H1 (cell line): ENCODE data around the gene ATP6V0A1. TPM values are rescaled to one million over a fixed set of nuclear protein-coding genes. Genes with fewer than 3 reads are reported as not detected.
"Not testable (repeated sequence)": the region's sequence is repeated elsewhere in the genome, so short reads cannot be mapped to it uniquely, and the experiment has no call there.

Source experiments
- CTCF ChIA-PET: fragments of 300-600 bp; sonication (Branson Sonifier 250); formaldehyde crosslinking; loops from one replicate; lab custom pipeline; 2021; ENCODE audit not compliant: partially characterized antibody; lab: Charles Lee
- POLR2A ChIA-PET: fragments of 300-600 bp; sonication (Branson Sonifier 250); formaldehyde crosslinking; loops from one replicate; lab custom pipeline; 2021; ENCODE audit warnings: inconsistent platforms; ENCODE audit not compliant: partially characterized antibody; lab: Charles Lee
- DNase-seq, 2 experiments: peaks; one replicate each; pipeline versions ENCODE4 v3.0.0 to v3.0.0-alpha.2; 2010 to 2022; ENCODE audit warnings: low spot score in 2 of 2, low read depth in 1 of 2, mixed read lengths in 1 of 2
- FAIRE-seq: peaks from 2 replicates; lab custom pipeline; 2011; peaks lifted over from hg19 to GRCh38; lab: Jason Lieb, UNC
- H2AFZ ChIP-seq: 2 replicates; pipeline ENCODE4 v1.8.1; 2012; ENCODE audit warnings: low read length, inconsistent platforms
- H2AK5ac ChIP-seq: 2 replicates; pipeline ENCODE4 v1.6.1; 2013; ENCODE audit warnings: low read depth, low read length
- H2BK120ac ChIP-seq: replicated peaks from 2 replicates; pipeline ENCODE3; 2013; ENCODE audit warnings: low read depth, low read length, inconsistent platforms
- H2BK12ac ChIP-seq: 2 replicates; pipeline ENCODE4 v1.6.1; 2013; ENCODE audit warnings: low read depth, low read length
- H2BK15ac ChIP-seq: 2 replicates; pipeline ENCODE4 v1.6.1; 2013; ENCODE audit warnings: low read length
- H2BK20ac ChIP-seq: 2 replicates; pipeline ENCODE4 v1.6.1; 2013; ENCODE audit warnings: low read length
- H2BK5ac ChIP-seq: 2 replicates; pipeline ENCODE4 v1.6.1; 2013; ENCODE audit warnings: low read depth, low read length
- H3K14ac ChIP-seq: 2 replicates; pipeline ENCODE4 v1.6.1; 2013; ENCODE audit warnings: inconsistent platforms; ENCODE audit not compliant: insufficient read length
- H3K18ac ChIP-seq: 2 replicates; pipeline ENCODE4 v1.6.1; 2013; ENCODE audit warnings: low read length; ENCODE audit errors: extremely low read depth
- H3K23ac ChIP-seq: 2 replicates; pipeline ENCODE4 v1.6.1; 2013; ENCODE audit warnings: inconsistent platforms; ENCODE audit not compliant: insufficient read length
- H3K23me2 ChIP-seq: 2 replicates; pipeline ENCODE4 v1.6.1; 2013; ENCODE audit warnings: low read depth, low read length
- H3K27ac ChIP-seq: 2 replicates; pipeline ENCODE4 v1.6.1; 2011; ENCODE audit warnings: low read depth, low read length, inconsistent platforms
- H3K27me3 ChIP-seq, 4 experiments: replicated peaks in 1 of 4; 1 replicate in 1 of 4; 2 replicates in 3 of 4; pipeline versions ENCODE4 v1.6.1 to v1.8.1; 2011 to 2013; ENCODE audit warnings: low read length in 3 of 4, mild to moderate bottlenecking in 3 of 4, inconsistent platforms in 2 of 4, mixed read lengths in 2 of 4, moderate library complexity in 1 of 4; ENCODE audit not compliant: control insufficient read depth in 3 of 4, insufficient read depth in 3 of 4; ENCODE audit errors: extremely low read depth in 1 of 4
- H3K36me3 ChIP-seq, 4 experiments: 2 replicates each; pipeline versions ENCODE4 v1.6.1 to v1.8.1; 2011 to 2013; ENCODE audit warnings: mild to moderate bottlenecking in 4 of 4, low read length in 3 of 4, moderate library complexity in 2 of 4, control low read depth in 1 of 4, inconsistent platforms in 1 of 4; ENCODE audit not compliant: insufficient read depth in 4 of 4, control insufficient read depth in 2 of 4
- H3K4ac ChIP-seq: replicated peaks from 2 replicates; pipeline ENCODE3; 2013; ENCODE audit warnings: low read length, low read depth, mixed read lengths, inconsistent platforms; ENCODE audit not compliant: insufficient read length
- H3K4me1 ChIP-seq, 4 experiments: replicated peaks in 1 of 4; 1 replicate in 1 of 4; 2 replicates in 3 of 4; pipeline versions ENCODE4 v1.6.1 to v1.8.1; 2011 to 2013; ENCODE audit warnings: low read length in 3 of 4, inconsistent platforms in 2 of 4, mixed read lengths in 1 of 4; ENCODE audit not compliant: insufficient read depth in 4 of 4, control insufficient read depth in 3 of 4
- H3K4me2 ChIP-seq, 2 experiments: 2 replicates each; pipeline versions ENCODE4 v1.6.1 to v1.8.1; 2011 to 2013; ENCODE audit warnings: low read depth in 2 of 2, low read length in 2 of 2, control low read depth in 1 of 2, inconsistent platforms in 1 of 2, mild to moderate bottlenecking in 1 of 2; ENCODE audit not compliant: insufficient read depth in 1 of 2
- H3K4me3 ChIP-seq, 4 experiments: fragments of 200-600, 300-600 bp in 1 of 4; sonication (generic), shearing (Covaris generic), sonication (Bioruptor Twin) in 1 of 4; 2 replicates each; pipeline versions ENCODE4 v1.5.1 to v1.8.1; 2011 to 2016; ENCODE audit warnings: low read length in 4 of 4, low read depth in 3 of 4, control low read depth in 2 of 4, inconsistent platforms in 2 of 4, mild to moderate bottlenecking in 2 of 4, mixed read lengths in 1 of 4, moderate library complexity in 1 of 4; ENCODE audit not compliant: insufficient read depth in 2 of 4; ENCODE audit errors: extremely low read depth in 1 of 4
- H3K56ac ChIP-seq: replicated peaks from 2 replicates; pipeline ENCODE3; 2013; ENCODE audit warnings: low read depth, mild to moderate bottlenecking, mixed read lengths, low read length, inconsistent platforms; ENCODE audit not compliant: insufficient read length
- H3K79me1 ChIP-seq: 2 replicates; pipeline ENCODE4 v1.6.1; 2013; ENCODE audit warnings: low read depth, low read length, control low read depth
- H3K79me2 ChIP-seq, 2 experiments: 2 replicates each; pipeline versions ENCODE4 v1.6.1 to v1.8.1; 2012 to 2013; ENCODE audit warnings: low read length in 2 of 2, mild to moderate bottlenecking in 2 of 2, inconsistent platforms in 1 of 2; ENCODE audit not compliant: insufficient read depth in 2 of 2, control insufficient read depth in 1 of 2
- H3K9ac ChIP-seq, 4 experiments: replicated peaks in 1 of 4; 1 replicate in 1 of 4; 2 replicates in 3 of 4; pipeline versions ENCODE4 v1.6.1 to v1.8.1; 2011 to 2013; ENCODE audit warnings: low read depth in 3 of 4, low read length in 3 of 4, control low read depth in 2 of 4, mild to moderate bottlenecking in 2 of 4, moderate library complexity in 2 of 4, inconsistent platforms in 1 of 4; ENCODE audit errors: extremely low read depth in 1 of 4
- H3K9me3 ChIP-seq, 2 experiments: 2 replicates each; pipeline versions ENCODE4 v1.6.1 to v1.8.1; 2012 to 2013; ENCODE audit warnings: mild to moderate bottlenecking in 2 of 2, moderate library complexity in 2 of 2, control low read depth in 1 of 2, inconsistent platforms in 1 of 2, low read depth in 1 of 2, low read length in 1 of 2, mixed read lengths in 1 of 2; ENCODE audit not compliant: insufficient read depth in 2 of 2
- H4K20me1 ChIP-seq, 2 experiments: replicated peaks in 1 of 2; 2 replicates each; pipeline versions ENCODE3 to v1.8.1; 2011 to 2013; ENCODE audit warnings: inconsistent platforms in 2 of 2, low read length in 2 of 2, mild to moderate bottlenecking in 1 of 2; ENCODE audit not compliant: insufficient read depth in 2 of 2, control insufficient read depth in 1 of 2
- H4K5ac ChIP-seq: 2 replicates; pipeline ENCODE4 v1.6.1; 2013; ENCODE audit warnings: low read length, low read depth, mixed read lengths, inconsistent platforms; ENCODE audit not compliant: insufficient read length
- H4K8ac ChIP-seq: 2 replicates; pipeline ENCODE4 v1.8.0; 2013; ENCODE audit warnings: mild to moderate bottlenecking, moderate library complexity, low read length, inconsistent platforms; ENCODE audit not compliant: insufficient read depth; ENCODE audit errors: extremely low read depth
- H4K91ac ChIP-seq: replicated peaks from 2 replicates; pipeline ENCODE3; 2013; ENCODE audit warnings: low read length, mixed read lengths, inconsistent platforms; ENCODE audit not compliant: insufficient read length
- WGBS, 2 experiments: shearing (Covaris generic) in 1 of 2; methylation state at CpG; one replicate each; pipeline versions ENCODE4 v1.1.6 to v1.1.7; 2013 to 2015; ENCODE audit warnings: low lambda C conversion rate in 2 of 2, mixed read lengths in 2 of 2, inconsistent platforms in 1 of 2, low coverage in 1 of 2, missing lambda C conversion rate in 1 of 2; ENCODE audit not compliant: insufficient replicate concordance in 2 of 2, insufficient coverage in 1 of 2, insufficient read length in 1 of 2; ENCODE audit errors: extremely low coverage in 1 of 2, missing lambda C conversion rate in 1 of 2; 5-methylcytosine and 5-hydroxymethylcytosine counted together
- polyA plus RNA-seq, 7 experiments: library from polyadenylated mRNA; depleted of rRNA in 3 of 7; stranded (reverse) in 5 of 7; unstranded in 2 of 7; fragments of >200 nt in 5 of 7; fragments of 200-250 nt in 2 of 7; gene quantifications; 1 replicate in 5 of 7; 2 replicates in 1 of 7; 4 replicates in 1 of 7; pipeline versions ENCODE4 v1.2.1 to v1.2.3, GENCODE V29; 2011 to 2013; ENCODE audit warnings: missing spikeins in 2 of 7, mixed read lengths in 2 of 7
- total RNA-seq: library from RNA; stranded (reverse); fragmentation: NEBNext Ultra II Directional; extraction: Animal tissue kit (Norgen Biotek cat#: 25700); gene quantifications from 2 replicates; pipeline ENCODE4 v1.2.1, GENCODE V29; 2021
- TF ChIP-seq, protein P1 (sequence below), 3 experiments: IDR thresholded peaks; 1 replicate in 2 of 3; 2 replicates in 1 of 3; pipeline versions ENCODE4 v1.5.1 to v1.6.1; 2011; ENCODE audit warnings: low read length in 3 of 3, mild to moderate bottlenecking in 3 of 3, inconsistent platforms in 2 of 3, low read depth in 1 of 3, moderate library complexity in 1 of 3; ENCODE audit not compliant: insufficient read depth in 1 of 3; ENCODE audit errors: control extremely low read depth in 1 of 3

The ATP6V0A1 gene
- total and polyA plus RNA-seq, 2 of the 8 experiments (the other 6 are each of a cell fraction or from before 2014, with no cell fraction given): 55.3 to 63.4 TPM

DNA sequence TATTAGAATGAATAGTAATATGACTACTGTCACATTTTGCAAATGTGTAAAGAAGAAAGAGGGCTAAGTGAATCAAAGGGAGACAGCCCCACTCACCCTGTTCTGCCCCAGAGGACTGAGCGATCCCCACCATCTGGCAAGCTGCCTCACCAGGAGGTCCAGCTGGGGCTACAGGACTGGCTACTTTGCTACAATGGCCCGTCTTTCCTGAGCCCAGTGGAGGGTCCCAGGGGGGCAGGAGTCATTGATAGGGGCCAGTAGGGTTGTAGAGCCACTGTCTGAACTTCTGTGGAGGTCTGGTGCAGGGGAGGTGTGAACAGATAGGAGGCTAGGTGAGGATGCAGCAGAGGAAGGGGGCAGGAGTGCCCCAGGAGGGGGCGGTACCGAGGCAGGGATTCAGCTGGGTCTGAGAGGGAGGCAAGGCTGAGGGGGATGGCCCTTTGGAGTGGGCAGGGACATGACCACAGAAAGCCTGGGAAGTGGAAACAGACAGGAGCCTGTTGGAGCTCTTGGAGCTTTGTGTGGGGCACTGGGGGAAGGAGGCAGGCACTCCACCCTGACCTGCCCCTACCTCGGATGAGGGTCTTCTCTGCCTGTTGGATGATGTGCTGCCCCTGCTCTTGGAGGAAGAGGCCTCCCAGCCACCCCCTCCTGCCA, 97.4 kb downstream of the ATP6V0A1 start:
- H4K5ac ChIP-seq, H3K4me2 ChIP-seq, H2BK120ac ChIP-seq, H3K36me3 ChIP-seq, H2BK20ac ChIP-seq, H3K9me3 ChIP-seq, H2BK15ac ChIP-seq, H3K4me1 ChIP-seq, H3K18ac ChIP-seq, H3K9ac ChIP-seq, H2AK5ac ChIP-seq, H3K79me1 ChIP-seq, H3K14ac ChIP-seq, H2BK12ac ChIP-seq, H2BK5ac ChIP-seq, H2AFZ ChIP-seq, H3K79me2 ChIP-seq, H3K23me2 ChIP-seq, H4K8ac ChIP-seq, H3K4me3 ChIP-seq, H4K20me1 ChIP-seq, H3K4ac ChIP-seq, CTCF ChIA-PET, H4K91ac ChIP-seq, H3K27me3 ChIP-seq, H3K27ac ChIP-seq, H3K23ac ChIP-seq, H3K56ac ChIP-seq: not testable (repeated sequence)
- TF ChIP-seq, protein P1, sequence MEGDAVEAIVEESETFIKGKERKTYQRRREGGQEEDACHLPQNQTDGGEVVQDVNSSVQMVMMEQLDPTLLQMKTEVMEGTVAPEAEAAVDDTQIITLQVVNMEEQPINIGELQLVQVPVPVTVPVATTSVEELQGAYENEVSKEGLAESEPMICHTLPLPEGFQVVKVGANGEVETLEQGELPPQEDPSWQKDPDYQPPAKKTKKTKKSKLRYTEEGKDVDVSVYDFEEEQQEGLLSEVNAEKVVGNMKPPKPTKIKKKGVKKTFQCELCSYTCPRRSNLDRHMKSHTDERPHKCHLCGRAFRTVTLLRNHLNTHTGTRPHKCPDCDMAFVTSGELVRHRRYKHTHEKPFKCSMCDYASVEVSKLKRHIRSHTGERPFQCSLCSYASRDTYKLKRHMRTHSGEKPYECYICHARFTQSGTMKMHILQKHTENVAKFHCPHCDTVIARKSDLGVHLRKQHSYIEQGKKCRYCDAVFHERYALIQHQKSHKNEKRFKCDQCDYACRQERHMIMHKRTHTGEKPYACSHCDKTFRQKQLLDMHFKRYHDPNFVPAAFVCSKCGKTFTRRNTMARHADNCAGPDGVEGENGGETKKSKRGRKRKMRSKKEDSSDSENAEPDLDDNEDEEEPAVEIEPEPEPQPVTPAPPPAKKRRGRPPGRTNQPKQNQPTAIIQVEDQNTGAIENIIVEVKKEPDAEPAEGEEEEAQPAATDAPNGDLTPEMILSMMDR (IDR thresholded peaks at IDR 0.05; ENCODE audit: control extremely low read depth in 1 of 3, insufficient read depth in 1 of 3, low read depth in 1 of 3, low read length in 3 of 3): peak; percentile 4 to 37 (median 8); a peak in 2 of 4 replicates
- 42% methylated on average over 5 of the region's 5 CpGs; no CpG with 5 or more reads in 1 of the 2 experiments for WGBS, 2 experiments
- POLR2A ChIA-PET: interaction anchor here (0.9 kb wide), 1 partner anchor 17 kb away, joined by 3 read pairs; no protein-coding TSS in a partner anchor
- peak; percentile 87 for FAIRE-seq
- peak in 1 of 2 experiments; percentile 80 for DNase-seq
